Liver (tissue), 9 donors: ENCODE results near the gene WFDC11. TPM values are rescaled to one million over a fixed set of nuclear protein-coding genes. Genes with fewer than 3 reads are reported as not detected.

Experiments
- DNase-seq: peaks from one replicate; pipeline ENCODE4 v3.0.0-alpha.2; 2017; ENCODE audit warnings: low spot score
- H3K27ac ChIP-seq, 2 donors: one replicate each; pipeline ENCODE4 v1.7.0; 2013; ENCODE audit warnings: inconsistent platforms in 2 of 2, low read length in 2 of 2, control low read depth in 1 of 2, low read depth in 1 of 2, mild to moderate bottlenecking in 1 of 2
- H3K27me3 ChIP-seq, 4 donors: one replicate each; pipeline versions ENCODE4 v1.6.1 to v1.7.0; 2013; ENCODE audit warnings: low read length in 3 of 4, inconsistent platforms in 1 of 4, mild to moderate bottlenecking in 1 of 4, moderate library complexity in 1 of 4; ENCODE audit not compliant: control insufficient read depth in 4 of 4, insufficient read depth in 4 of 4
- H3K36me3 ChIP-seq, 4 donors: one replicate each; pipeline versions ENCODE4 v1.6.1 to v1.7.0; 2013; ENCODE audit warnings: low read length in 3 of 4, mild to moderate bottlenecking in 3 of 4, low read depth in 1 of 4, moderate library complexity in 1 of 4; ENCODE audit not compliant: control insufficient read depth in 4 of 4, insufficient read depth in 3 of 4
- H3K4me1 ChIP-seq, 4 donors: one replicate each; pipeline versions ENCODE4 v1.6.1 to v1.7.0; 2013; ENCODE audit warnings: low read length in 3 of 4, mild to moderate bottlenecking in 3 of 4, moderate library complexity in 1 of 4; ENCODE audit not compliant: control insufficient read depth in 4 of 4, insufficient read depth in 4 of 4
- H3K4me3 ChIP-seq, 3 donors: one replicate each; pipeline versions ENCODE4 v1.6.1 to v1.7.0; 2013; ENCODE audit warnings: low read length in 3 of 3, control low read depth in 1 of 3, low read depth in 1 of 3, mild to moderate bottlenecking in 1 of 3
- H3K9ac ChIP-seq, 2 donors: one replicate each; pipeline ENCODE4 v1.7.0; 2013; ENCODE audit warnings: low read length in 2 of 2, mild to moderate bottlenecking in 2 of 2, moderate library complexity in 2 of 2, control low read depth in 1 of 2, low read depth in 1 of 2
- H3K9me3 ChIP-seq, 4 donors: one replicate each; pipeline versions ENCODE4 v1.6.1 to v1.7.0; 2013; ENCODE audit warnings: low read length in 3 of 4; ENCODE audit not compliant: control insufficient read depth in 4 of 4
- EGR1 ChIP-seq, 2 donors: IDR thresholded peaks; 2 replicates each; pipeline ENCODE4 v1.6.1; 2016 to 2018; ENCODE audit warnings: antibody characterized with exemption in 2 of 2, low read depth in 2 of 2
- FOXA1 ChIP-seq: IDR thresholded peaks from 2 replicates; pipeline ENCODE4 v1.6.1; 2016; ENCODE audit warnings: antibody characterized with exemption
- FOXA2 ChIP-seq: IDR thresholded peaks from 2 replicates; pipeline ENCODE4 v1.6.1; 2016; ENCODE audit warnings: antibody characterized with exemption
- GABPA ChIP-seq, 2 donors: IDR thresholded peaks in 1 of 2; conservative IDR thresholded peaks in 1 of 2; 2 replicates each; pipeline ENCODE4 v1.6.1; 2016; ENCODE audit warnings: antibody characterized with exemption in 2 of 2, mild to moderate bottlenecking in 1 of 2, moderate library complexity in 1 of 2
- HNF4A ChIP-seq, 2 donors: conservative IDR thresholded peaks; 2 replicates each; pipeline ENCODE4 v1.6.1; 2016; ENCODE audit warnings: antibody characterized with exemption in 2 of 2, mild to moderate bottlenecking in 2 of 2
- HNF4G ChIP-seq: IDR thresholded peaks from 2 replicates; pipeline ENCODE4 v1.6.1; 2016; ENCODE audit warnings: antibody characterized with exemption
- JUND ChIP-seq, 2 donors: IDR thresholded peaks; 2 replicates each; pipeline ENCODE4 v1.6.1; 2016; ENCODE audit warnings: antibody characterized with exemption in 2 of 2
- NR2F2 ChIP-seq: IDR thresholded peaks from 2 replicates; pipeline ENCODE4 v1.6.1; 2016; ENCODE audit warnings: antibody characterized with exemption
- RAD21 ChIP-seq, 2 donors: IDR thresholded peaks; 2 replicates each; pipeline ENCODE4 v1.6.1; 2016; ENCODE audit warnings: antibody characterized with exemption in 2 of 2, mild to moderate bottlenecking in 2 of 2
- RXRA ChIP-seq, 2 donors: IDR thresholded peaks; 2 replicates each; pipeline ENCODE4 v1.6.1; 2017 to 2018; ENCODE audit warnings: antibody characterized with exemption in 2 of 2, mild to moderate bottlenecking in 1 of 2
- SP1 ChIP-seq: IDR thresholded peaks from 2 replicates; pipeline ENCODE4 v1.6.1; 2018; ENCODE audit warnings: antibody characterized with exemption, mild to moderate bottlenecking
- TAF1 ChIP-seq: conservative IDR thresholded peaks from 2 replicates; pipeline ENCODE4 v1.6.1; 2016; ENCODE audit warnings: antibody characterized with exemption, mild to moderate bottlenecking
- YY1 ChIP-seq: IDR thresholded peaks from 2 replicates; pipeline ENCODE4 v1.6.1; 2016; ENCODE audit warnings: antibody characterized with exemption, mild to moderate bottlenecking
- WGBS: extraction: QIAGEN DNeasy Blood & Tissue Kit; methylation state at CpG from one replicate; pipeline ENCODE4 v1.1.7; 2013; 5-methylcytosine and 5-hydroxymethylcytosine counted together
- polyA plus RNA-seq, 2 donors: library from polyadenylated mRNA; stranded (reverse) in 1 of 2; unstranded in 1 of 2; fragments of 200-250 nt in 1 of 2; fragments of >200 nt in 1 of 2; fragmentation: Nextera tagmentation in 1 of 2; extraction: Ambion mirVana in 1 of 2; gene quantifications; one replicate each; pipeline versions ENCODE4 v1.2.1 to v1.2.3, GENCODE V29; 2013 to 2015
- total RNA-seq, 2 donors: library from RNA; depleted of rRNA; stranded (reverse); fragments of >200 nt; gene quantifications; one replicate each; pipeline ENCODE4 v1.2.3, GENCODE V29; 2014
- TF ChIP-seq, protein P1 (sequence below): fragments of 150-350 bp; IDR thresholded peaks from 2 replicates; pipeline ENCODE4 v1.5.1; 2017; ENCODE audit warnings: improper control_type of control experiment, low read depth, low read length; ENCODE audit not compliant: missing input control
- TF ChIP-seq, protein P2 (sequence below): IDR thresholded peaks from 2 replicates; pipeline ENCODE4 v1.6.1; 2016; ENCODE audit warnings: antibody characterized with exemption
- TF ChIP-seq, protein P3 (sequence below): IDR thresholded peaks from 2 replicates; pipeline ENCODE4 v1.6.1; 2016; ENCODE audit warnings: antibody characterized with exemption
- TF ChIP-seq, protein P4 (sequence below): IDR thresholded peaks from 2 replicates; pipeline ENCODE4 v1.6.1; 2016; ENCODE audit warnings: antibody characterized with exemption, mild to moderate bottlenecking
- TF ChIP-seq, protein P5 (sequence below): IDR thresholded peaks from 2 replicates; pipeline ENCODE4 v1.6.1; 2016; ENCODE audit warnings: antibody characterized with exemption
- donor health status: healthy.
- donor health status: healthy.
- donor health status: healthy.
- donor health status: healthy.
- donor health status: healthy.

WFDC11 gene
- total and polyA plus RNA-seq, 4 donors = not detected

DNA sequence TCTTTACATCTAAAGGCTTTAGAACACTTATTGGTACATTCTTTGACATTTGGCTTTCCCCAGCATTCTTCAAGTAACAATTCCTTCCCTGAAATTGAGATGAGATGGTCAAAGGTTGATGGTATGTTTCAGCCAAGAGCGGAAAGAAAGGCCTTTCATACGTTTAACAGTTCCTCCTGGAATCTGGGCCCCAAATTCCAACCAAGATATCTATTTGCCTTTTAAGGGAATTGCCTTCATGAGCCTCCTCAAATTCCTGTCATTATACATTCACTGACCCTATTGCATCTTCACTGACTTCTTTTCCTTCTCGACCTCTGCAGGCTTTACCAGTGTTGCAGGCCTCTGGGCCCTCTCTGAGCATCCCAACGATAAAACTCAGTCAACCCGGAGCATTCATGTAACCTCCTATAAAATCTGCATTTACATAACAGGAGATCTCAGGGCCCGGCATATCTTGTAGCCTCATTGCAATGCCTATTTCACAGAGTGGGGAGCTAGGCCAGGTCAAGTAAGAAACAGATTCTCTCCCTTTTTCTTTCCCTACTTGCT, 20.7 kb downstream of the WFDC11 start:
- WGBS = 87% methylated on average over 6 of the region's 6 CpGs
- H3K9ac ChIP-seq = no peak overlapping the region
- no peaks in the 10 kb centered on the region for H3K27me3 ChIP-seq
- no peak for DNase-seq
- TF ChIP-seq HNF4A (conservative IDR thresholded peaks at IDR 0.05) (no peak), RXRA (IDR thresholded peaks at IDR 0.05) (no peak), EGR1 (IDR thresholded peaks at IDR 0.05; ENCODE audit: low read depth in 2 of 2) (no peak), TAF1 (no peak), SP1 (no peak), HNF4G (no peak), FOXA2 (no peak), JUND (IDR thresholded peaks at IDR 0.05) (no peak)
- TF ChIP-seq, protein P1, sequence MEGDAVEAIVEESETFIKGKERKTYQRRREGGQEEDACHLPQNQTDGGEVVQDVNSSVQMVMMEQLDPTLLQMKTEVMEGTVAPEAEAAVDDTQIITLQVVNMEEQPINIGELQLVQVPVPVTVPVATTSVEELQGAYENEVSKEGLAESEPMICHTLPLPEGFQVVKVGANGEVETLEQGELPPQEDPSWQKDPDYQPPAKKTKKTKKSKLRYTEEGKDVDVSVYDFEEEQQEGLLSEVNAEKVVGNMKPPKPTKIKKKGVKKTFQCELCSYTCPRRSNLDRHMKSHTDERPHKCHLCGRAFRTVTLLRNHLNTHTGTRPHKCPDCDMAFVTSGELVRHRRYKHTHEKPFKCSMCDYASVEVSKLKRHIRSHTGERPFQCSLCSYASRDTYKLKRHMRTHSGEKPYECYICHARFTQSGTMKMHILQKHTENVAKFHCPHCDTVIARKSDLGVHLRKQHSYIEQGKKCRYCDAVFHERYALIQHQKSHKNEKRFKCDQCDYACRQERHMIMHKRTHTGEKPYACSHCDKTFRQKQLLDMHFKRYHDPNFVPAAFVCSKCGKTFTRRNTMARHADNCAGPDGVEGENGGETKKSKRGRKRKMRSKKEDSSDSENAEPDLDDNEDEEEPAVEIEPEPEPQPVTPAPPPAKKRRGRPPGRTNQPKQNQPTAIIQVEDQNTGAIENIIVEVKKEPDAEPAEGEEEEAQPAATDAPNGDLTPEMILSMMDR = no peak
- H3K27ac ChIP-seq = no peak overlapping the region
- no peaks in the 10 kb centered on the region for H3K36me3 ChIP-seq
- H3K4me3 ChIP-seq = no peak overlapping the region
- H3K4me1 ChIP-seq = no peaks in the 10 kb centered on the region
- no peaks in the 10 kb centered on the region for H3K9me3 ChIP-seq

DNA sequence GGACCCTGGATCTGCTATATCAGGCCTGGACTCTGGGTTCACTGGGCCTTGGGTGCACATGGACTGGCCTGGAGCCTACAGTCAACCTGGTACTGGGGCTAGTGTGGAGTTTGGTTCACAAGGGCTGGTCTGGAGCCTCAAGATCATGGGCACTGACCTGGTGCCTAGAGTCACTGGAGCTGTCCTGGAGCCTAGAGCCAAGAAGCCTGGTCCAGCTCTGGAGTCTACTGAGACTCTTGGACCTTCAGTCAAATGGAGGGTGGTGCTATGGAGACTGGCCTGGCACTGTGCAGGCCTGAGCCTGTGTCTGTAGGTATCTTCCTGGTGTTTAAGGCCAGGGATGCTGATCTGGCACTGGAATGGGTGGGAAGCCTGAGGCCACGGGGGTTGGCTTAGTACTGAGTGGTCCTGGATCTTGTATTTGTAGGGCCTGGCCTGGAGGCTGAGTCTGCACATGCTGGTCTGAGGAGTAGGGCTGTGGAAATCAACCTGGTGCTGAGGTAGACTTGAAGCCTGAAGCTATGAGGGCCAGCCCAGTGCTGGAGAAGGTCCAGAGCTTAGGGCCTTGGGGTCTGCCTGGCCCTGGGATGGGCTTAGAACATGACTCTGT, 22.5 kb downstream of the WFDC11 start:
- H3K9me3 ChIP-seq = no peaks in the 10 kb centered on the region
- WGBS = 75% methylated on average over 1 of the region's 1 CpG
- no peaks in the 10 kb centered on the region for H3K27me3 ChIP-seq
- H3K4me1 ChIP-seq = no peaks in the 10 kb centered on the region
- H3K36me3 ChIP-seq = no peaks in the 10 kb centered on the region
- H3K27ac ChIP-seq = no peak overlapping the region
- H3K9ac ChIP-seq = no peak overlapping the region
- H3K4me3 ChIP-seq = no peak overlapping the region
- TF ChIP-seq FOXA2 (no peak), FOXA1 (no peak)
- no peak for DNase-seq

DNA sequence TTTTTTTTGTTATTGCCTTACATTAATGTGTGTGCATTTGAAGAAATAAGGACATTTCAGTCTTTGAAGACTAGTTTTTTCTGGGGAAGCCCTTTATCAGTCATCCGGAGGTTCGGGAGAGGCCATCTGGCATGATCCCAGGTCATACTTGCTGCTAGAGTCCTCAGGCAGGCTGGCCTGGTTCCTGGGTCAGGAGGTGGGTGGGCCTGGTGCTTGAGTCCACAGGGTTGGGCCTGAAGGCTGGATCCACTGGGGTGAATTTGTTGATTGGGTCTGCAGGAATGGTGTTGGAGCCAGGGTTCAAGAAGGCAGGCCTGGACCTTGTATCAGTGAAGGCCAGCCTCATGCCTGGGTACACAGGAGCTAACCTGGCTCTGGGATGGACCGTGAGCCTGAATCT, 23.2 kb downstream of the WFDC11 start:
- Histone ChIP-seq H3K4me3 (no peak overlapping the region), H3K27me3 (no peaks in the 10 kb centered on the region), H3K4me1 (no peaks in the 10 kb centered on the region), H3K9ac (no peak overlapping the region), H3K36me3 (no peaks in the 10 kb centered on the region), H3K27ac (no peak overlapping the region), H3K9me3 (no peaks in the 10 kb centered on the region)
- 88% methylated on average over 3 of the region's 3 CpGs for WGBS
- DNase-seq = no peak
- TF ChIP-seq SP1 (no peak), TAF1 (no peak), HNF4G (no peak), GABPA (IDR thresholded peaks at IDR 0.05 in 1 of 2, conservative IDR thresholded peaks at IDR 0.05 in 1 of 2) (no peak), FOXA1 (no peak), NR2F2 (no peak), RAD21 (IDR thresholded peaks at IDR 0.05) (no peak), YY1 (no peak), HNF4A (conservative IDR thresholded peaks at IDR 0.05) (no peak), RXRA (IDR thresholded peaks at IDR 0.05) (no peak), FOXA2 (no peak)
- TF ChIP-seq, protein P2, sequence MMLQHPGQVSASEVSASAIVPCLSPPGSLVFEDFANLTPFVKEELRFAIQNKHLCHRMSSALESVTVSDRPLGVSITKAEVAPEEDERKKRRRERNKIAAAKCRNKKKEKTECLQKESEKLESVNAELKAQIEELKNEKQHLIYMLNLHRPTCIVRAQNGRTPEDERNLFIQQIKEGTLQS = no peak
- TF ChIP-seq, protein P3, sequence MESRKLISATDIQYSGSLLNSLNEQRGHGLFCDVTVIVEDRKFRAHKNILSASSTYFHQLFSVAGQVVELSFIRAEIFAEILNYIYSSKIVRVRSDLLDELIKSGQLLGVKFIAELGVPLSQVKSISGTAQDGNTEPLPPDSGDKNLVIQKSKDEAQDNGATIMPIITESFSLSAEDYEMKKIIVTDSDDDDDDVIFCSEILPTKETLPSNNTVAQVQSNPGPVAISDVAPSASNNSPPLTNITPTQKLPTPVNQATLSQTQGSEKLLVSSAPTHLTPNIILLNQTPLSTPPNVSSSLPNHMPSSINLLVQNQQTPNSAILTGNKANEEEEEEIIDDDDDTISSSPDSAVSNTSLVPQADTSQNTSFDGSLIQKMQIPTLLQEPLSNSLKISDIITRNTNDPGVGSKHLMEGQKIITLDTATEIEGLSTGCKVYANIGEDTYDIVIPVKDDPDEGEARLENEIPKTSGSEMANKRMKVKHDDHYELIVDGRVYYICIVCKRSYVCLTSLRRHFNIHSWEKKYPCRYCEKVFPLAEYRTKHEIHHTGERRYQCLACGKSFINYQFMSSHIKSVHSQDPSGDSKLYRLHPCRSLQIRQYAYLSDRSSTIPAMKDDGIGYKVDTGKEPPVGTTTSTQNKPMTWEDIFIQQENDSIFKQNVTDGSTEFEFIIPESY = no peak
- TF ChIP-seq, protein P4, sequence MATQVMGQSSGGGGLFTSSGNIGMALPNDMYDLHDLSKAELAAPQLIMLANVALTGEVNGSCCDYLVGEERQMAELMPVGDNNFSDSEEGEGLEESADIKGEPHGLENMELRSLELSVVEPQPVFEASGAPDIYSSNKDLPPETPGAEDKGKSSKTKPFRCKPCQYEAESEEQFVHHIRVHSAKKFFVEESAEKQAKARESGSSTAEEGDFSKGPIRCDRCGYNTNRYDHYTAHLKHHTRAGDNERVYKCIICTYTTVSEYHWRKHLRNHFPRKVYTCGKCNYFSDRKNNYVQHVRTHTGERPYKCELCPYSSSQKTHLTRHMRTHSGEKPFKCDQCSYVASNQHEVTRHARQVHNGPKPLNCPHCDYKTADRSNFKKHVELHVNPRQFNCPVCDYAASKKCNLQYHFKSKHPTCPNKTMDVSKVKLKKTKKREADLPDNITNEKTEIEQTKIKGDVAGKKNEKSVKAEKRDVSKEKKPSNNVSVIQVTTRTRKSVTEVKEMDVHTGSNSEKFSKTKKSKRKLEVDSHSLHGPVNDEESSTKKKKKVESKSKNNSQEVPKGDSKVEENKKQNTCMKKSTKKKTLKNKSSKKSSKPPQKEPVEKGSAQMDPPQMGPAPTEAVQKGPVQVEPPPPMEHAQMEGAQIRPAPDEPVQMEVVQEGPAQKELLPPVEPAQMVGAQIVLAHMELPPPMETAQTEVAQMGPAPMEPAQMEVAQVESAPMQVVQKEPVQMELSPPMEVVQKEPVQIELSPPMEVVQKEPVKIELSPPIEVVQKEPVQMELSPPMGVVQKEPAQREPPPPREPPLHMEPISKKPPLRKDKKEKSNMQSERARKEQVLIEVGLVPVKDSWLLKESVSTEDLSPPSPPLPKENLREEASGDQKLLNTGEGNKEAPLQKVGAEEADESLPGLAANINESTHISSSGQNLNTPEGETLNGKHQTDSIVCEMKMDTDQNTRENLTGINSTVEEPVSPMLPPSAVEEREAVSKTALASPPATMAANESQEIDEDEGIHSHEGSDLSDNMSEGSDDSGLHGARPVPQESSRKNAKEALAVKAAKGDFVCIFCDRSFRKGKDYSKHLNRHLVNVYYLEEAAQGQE = no peak
- TF ChIP-seq, protein P5, sequence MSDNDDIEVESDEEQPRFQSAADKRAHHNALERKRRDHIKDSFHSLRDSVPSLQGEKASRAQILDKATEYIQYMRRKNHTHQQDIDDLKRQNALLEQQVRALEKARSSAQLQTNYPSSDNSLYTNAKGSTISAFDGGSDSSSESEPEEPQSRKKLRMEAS = no peak
- TF ChIP-seq, protein P1 = no peak
